ENCODE measurements around the gene SKOR1. TPM values are rescaled to one million over a fixed set of nuclear protein-coding genes. Genes with fewer than 3 reads are reported as not detected.
A peak's percentile ranks its signal among the peaks of the same experiment; 100 is the strongest.

Gene SKOR1, protein sequence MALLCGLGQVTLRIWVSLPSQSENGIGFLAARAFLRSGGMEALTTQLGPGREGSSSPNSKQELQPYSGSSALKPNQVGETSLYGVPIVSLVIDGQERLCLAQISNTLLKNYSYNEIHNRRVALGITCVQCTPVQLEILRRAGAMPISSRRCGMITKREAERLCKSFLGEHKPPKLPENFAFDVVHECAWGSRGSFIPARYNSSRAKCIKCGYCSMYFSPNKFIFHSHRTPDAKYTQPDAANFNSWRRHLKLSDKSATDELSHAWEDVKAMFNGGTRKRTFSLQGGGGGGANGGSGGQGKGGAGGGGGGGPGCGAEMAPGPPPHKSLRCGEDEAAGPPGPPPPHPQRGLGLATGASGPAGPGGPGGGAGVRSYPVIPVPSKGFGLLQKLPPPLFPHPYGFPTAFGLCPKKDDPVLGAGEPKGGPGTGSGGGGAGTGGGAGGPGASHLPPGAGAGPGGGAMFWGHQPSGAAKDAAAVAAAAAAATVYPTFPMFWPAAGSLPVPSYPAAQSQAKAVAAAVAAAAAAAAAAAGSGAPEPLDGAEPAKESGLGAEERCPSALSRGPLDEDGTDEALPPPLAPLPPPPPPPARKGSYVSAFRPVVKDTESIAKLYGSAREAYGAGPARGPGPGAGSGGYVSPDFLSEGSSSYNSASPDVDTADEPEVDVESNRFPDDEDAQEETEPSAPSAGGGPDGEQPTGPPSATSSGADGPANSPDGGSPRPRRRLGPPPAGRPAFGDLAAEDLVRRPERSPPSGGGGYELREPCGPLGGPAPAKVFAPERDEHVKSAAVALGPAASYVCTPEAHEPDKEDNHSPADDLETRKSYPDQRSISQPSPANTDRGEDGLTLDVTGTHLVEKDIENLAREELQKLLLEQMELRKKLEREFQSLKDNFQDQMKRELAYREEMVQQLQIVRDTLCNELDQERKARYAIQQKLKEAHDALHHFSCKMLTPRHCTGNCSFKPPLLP
- 0.81 TPM for total RNA-seq (2021; ENCODE audit: unreplicated experiment)
- 0.29 and 0.39 TPM in 2 replicates for polyA plus RNA-seq (2012)
- Bru-seq, nascent RNA = percentile 44 among the genes with signal in this experiment
- BruChase-seq, experiment 1, labeled RNA remaining after a 6-hour chase = percentile 42 among the genes with signal in this experiment
- percentile 49 among the genes with signal in this experiment for BruChase-seq, experiment 2, labeled RNA remaining after a 2-hour chase
- long read RNA-seq = 0 reads

DNA sequence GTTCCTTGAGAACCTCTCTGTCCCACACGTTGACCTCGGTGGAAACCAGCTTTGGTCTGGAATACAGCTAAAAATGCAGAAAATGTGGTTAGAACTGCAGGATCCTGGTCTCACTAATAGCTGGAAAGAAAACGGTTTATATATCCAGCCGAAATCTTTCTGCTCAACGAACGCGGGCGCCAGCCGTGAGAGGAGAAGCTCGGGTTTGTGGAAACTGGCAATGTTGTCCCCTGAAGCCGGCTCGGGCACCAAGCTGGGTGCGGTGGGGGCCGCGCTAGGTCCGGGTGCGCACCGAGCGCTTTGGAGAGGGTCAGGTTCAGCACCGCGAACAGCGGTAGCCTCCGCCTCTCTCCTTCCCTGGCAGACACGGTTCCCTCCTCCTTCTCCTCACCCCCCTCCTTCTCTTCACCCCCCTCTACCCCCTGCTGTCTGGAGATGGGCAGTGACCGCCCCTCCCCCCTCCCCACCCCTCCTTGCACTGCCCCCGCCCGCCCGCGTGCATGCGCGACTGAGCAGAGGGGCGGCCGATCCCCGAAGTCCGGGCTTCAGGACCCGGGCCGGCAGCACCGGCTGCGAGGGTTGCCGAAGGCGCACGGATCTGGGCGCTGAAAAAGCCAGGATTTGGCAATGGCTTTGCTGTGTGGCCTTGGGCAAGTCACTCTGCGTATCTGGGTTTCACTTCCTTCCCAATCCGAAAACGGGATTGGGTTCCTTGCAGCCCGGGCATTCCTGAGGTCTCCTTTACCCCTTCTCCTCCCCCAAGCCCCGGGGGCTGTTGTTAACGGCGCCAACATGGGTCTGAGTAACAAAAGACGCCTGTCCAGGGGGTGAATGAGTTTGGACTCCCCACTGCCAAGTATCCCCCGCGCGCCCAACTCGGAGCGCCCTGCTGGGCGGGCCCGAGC, at the start of gene SKOR1:
TSS of gene SKOR1 (plus strand) at position 534 of the 905 bp plus-strand sequence. CDS start at position 628, 94 bp downstream.
- Histone ChIP-seq H3K27ac (ENCODE audit: low read depth, low read length) (no peak within 1 kb of the TSS), H3K9me2 (ENCODE audit: insufficient read depth) (no peaks in the 10 kb centered on the region), H3K9ac (ENCODE audit: low read length) (no peak within 1 kb of the TSS), H3K9me3 (ENCODE audit: control insufficient read depth in 1 of 2, insufficient read depth in 1 of 2, low read depth in 1 of 2, low read length in 2 of 2) (no peaks in the 10 kb centered on the region), H3K4me1 (ENCODE audit: control insufficient read depth in 1 of 2, insufficient read depth in 2 of 2, low read length in 2 of 2) (no peaks in the 10 kb centered on the region), H3K27me3 (ENCODE audit: insufficient read depth, low read length) (no peaks in the 10 kb centered on the region), H3K4me2 (ENCODE audit: low read length) (no peak within 1 kb of the TSS), H3K79me2 (ENCODE audit: insufficient read depth, low read length) (no peaks in the 10 kb centered on the region), H4K20me1 (ENCODE audit: insufficient read depth) (no peaks in the 10 kb centered on the region), H3K36me3 (ENCODE audit: control insufficient read depth in 1 of 2, insufficient read depth in 2 of 2, low read length in 2 of 2) (no peaks in the 10 kb centered on the region), H2AFZ (ENCODE audit: low read depth, low read length, poor library complexity, severe bottlenecking) (no peak within 1 kb of the TSS), H3K4me3 (replicated peaks in 1 of 2; ENCODE audit: low read depth in 1 of 2, low read length in 2 of 2) (no peak within 1 kb of the TSS)
- ChIA-PET CTCF (no interaction called here), RAD21 (ENCODE audit: low non-redundant PET in 1 of 2, low total read pairs in 2 of 2, uncharacterized antibody in 2 of 2, unreplicated experiment in 2 of 2) (no interaction called here), POLR2A (no interaction called here)
- ATAC-seq (no peak), DNase-seq (ENCODE audit: low read depth, low spot score) (no peak)
- BruUV-seq (replicated peaks) = no TSS peak
- intact Hi-C loops (cut with micrococcal nuclease) = no loop called here
- TF ChIP-seq RAD21 (IDR thresholded peaks at IDR 0.05; ENCODE audit: low read depth) = no peak
- no peak for TF ChIP-seq JUND (IDR thresholded peaks at IDR 0.05)
- no peak for TF ChIP-seq SRF (IDR thresholded peaks at IDR 0.05; ENCODE audit: low read depth)
- TF ChIP-seq SIN3A (IDR thresholded peaks at IDR 0.05; ENCODE audit: low read depth) = no peak
- no peak for TF ChIP-seq POLR2A (IDR thresholded peaks at IDR 0.05; ENCODE audit: borderline replicate concordance, extremely low read depth, insufficient read depth, insufficient read length)
- TF ChIP-seq, protein P1, sequence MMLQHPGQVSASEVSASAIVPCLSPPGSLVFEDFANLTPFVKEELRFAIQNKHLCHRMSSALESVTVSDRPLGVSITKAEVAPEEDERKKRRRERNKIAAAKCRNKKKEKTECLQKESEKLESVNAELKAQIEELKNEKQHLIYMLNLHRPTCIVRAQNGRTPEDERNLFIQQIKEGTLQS (IDR thresholded peaks at IDR 0.05) = no peak
- TF ChIP-seq POLR2AphosphoS5 (IDR thresholded peaks at IDR 0.05; ENCODE audit: low read depth, low read length) = no peak
- TF ChIP-seq TCF7L2 (IDR thresholded peaks at IDR 0.05; ENCODE audit: borderline replicate concordance, extremely low read depth, insufficient read depth, insufficient read length) = no peak
- no peak for TF ChIP-seq ZNF274 (IDR thresholded peaks at IDR 0.05; ENCODE audit: low read depth, low read length)
- TF ChIP-seq, protein P2, sequence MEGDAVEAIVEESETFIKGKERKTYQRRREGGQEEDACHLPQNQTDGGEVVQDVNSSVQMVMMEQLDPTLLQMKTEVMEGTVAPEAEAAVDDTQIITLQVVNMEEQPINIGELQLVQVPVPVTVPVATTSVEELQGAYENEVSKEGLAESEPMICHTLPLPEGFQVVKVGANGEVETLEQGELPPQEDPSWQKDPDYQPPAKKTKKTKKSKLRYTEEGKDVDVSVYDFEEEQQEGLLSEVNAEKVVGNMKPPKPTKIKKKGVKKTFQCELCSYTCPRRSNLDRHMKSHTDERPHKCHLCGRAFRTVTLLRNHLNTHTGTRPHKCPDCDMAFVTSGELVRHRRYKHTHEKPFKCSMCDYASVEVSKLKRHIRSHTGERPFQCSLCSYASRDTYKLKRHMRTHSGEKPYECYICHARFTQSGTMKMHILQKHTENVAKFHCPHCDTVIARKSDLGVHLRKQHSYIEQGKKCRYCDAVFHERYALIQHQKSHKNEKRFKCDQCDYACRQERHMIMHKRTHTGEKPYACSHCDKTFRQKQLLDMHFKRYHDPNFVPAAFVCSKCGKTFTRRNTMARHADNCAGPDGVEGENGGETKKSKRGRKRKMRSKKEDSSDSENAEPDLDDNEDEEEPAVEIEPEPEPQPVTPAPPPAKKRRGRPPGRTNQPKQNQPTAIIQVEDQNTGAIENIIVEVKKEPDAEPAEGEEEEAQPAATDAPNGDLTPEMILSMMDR (IDR thresholded peaks at IDR 0.05 in 2 of 3, conservative IDR thresholded peaks at IDR 0.05 in 1 of 3; ENCODE audit: borderline replicate concordance in 1 of 3, insufficient read depth in 1 of 3, low read depth in 2 of 3, low read length in 2 of 3) = no peak
- TF ChIP-seq, protein P3, sequence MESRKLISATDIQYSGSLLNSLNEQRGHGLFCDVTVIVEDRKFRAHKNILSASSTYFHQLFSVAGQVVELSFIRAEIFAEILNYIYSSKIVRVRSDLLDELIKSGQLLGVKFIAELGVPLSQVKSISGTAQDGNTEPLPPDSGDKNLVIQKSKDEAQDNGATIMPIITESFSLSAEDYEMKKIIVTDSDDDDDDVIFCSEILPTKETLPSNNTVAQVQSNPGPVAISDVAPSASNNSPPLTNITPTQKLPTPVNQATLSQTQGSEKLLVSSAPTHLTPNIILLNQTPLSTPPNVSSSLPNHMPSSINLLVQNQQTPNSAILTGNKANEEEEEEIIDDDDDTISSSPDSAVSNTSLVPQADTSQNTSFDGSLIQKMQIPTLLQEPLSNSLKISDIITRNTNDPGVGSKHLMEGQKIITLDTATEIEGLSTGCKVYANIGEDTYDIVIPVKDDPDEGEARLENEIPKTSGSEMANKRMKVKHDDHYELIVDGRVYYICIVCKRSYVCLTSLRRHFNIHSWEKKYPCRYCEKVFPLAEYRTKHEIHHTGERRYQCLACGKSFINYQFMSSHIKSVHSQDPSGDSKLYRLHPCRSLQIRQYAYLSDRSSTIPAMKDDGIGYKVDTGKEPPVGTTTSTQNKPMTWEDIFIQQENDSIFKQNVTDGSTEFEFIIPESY (IDR thresholded peaks at IDR 0.05; ENCODE audit: extremely low read depth, insufficient replicate concordance, low read length) = no peak

Data from HCT116 (cell line).